Stimulated activated CD8-positive, alpha-beta memory T cell treated with anti-CD3 and anti-CD28 coated beads, Interleukin-15, amount 100 ng/mL, for 1 hour (primary cell): Measurements from ENCODE around the gene ATP6V0A1.
"Not testable (repeated sequence)": the region's sequence is repeated elsewhere in the genome, so short reads cannot be mapped to it uniquely, and the experiment has no call there.

ENCODE experiments used
- DNase-seq: peaks from one replicate; pipeline ENCODE4 v3.0.0-alpha.2; 2020; ENCODE audit warnings: low read depth

ATP6V0A1 gene

GRCh38 chr17:42519546-42520491 lies 61.1 kb downstream of the ATP6V0A1 start:
- DNase-seq: no peak

GRCh38 chr17:42520540-42520951 lies 61.9 kb downstream of the ATP6V0A1 start:
- DNase-seq: no peak

DNA sequence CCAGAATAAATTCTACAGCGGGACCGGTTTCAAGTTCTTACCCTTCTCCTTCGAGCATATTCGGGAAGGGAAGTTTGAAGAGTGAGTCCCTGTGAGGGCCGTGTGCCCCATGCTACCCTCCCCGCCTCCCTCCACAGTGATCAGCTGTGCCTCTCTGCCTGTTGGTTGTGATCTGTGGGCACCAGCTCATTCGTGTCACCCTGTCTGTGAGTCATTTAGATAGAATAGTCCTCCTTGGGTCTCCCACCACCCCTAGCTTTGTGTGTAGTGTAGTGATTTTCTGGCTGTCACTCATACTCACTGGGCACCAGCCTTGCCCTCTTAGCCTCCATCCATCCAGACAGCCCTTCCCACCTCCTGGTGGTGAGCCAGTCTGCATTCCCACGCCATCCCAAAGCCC lies 62.4 kb downstream of the ATP6V0A1 start:
- DNase-seq: no peak

DNA sequence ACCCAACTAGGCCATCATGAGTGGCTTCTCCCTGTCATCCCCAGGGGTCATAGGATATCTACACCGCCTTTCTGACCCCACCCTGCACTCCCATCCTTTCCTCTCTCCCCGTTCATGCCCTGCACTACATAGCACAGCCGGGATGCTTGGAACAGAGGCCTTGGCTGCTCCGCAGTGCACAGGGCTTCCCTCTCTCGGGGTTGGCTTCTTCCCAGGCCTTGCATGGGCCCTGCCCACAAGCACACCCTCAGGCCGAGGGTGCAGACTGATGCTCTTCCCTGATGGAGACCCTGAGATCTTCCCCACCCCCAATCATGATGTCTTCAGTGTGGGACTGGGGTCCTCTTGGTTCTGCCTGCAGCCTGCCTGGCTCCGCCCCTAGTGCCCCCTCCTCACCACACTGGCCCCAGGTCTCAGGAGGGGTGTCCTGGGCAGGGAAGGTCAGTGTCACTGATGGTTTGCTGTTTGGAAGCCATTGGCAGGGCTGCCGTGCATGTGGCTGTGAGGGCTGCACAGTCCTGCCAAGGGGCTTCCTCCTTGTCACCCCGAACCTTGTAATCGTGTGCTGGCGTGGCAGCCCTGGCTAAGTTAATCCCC lies 63.1 kb downstream of the ATP6V0A1 start:
- no peak for DNase-seq

DNA sequence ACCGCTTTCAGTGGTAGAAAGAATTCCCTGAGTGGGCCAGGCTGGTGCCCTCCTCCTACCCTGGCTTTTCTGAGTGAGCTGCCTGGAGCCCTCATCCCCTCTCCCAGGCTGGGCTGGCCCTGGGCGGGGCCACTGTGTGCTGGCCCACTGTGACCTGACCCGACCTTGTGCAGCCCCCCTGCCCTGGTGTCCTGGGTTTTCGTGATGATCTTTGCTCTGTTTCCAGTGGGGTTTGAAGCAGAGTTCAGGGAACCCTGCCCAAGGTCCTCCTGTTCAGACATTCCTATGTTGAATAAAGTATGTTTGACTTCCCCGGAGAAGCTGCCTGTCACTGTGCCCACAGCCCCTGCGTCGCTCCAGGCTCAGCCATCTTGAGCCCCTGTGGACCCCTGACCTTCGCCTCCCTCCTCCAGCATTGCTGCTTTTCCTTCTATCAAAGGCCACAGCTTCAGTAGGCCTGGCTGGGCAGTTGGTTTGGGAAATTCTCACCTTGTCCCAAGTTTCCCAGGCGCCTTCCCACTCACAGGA lies 63.6 kb downstream of the ATP6V0A1 start:
- DNase-seq: no peak

GRCh38 chr17:42522798-42523278 lies 64.2 kb downstream of the ATP6V0A1 start:
- no peak for DNase-seq

GRCh38 chr17:42525221-42525620 lies 66.5 kb downstream of the ATP6V0A1 start:
- DNase-seq: no peak

DNA sequence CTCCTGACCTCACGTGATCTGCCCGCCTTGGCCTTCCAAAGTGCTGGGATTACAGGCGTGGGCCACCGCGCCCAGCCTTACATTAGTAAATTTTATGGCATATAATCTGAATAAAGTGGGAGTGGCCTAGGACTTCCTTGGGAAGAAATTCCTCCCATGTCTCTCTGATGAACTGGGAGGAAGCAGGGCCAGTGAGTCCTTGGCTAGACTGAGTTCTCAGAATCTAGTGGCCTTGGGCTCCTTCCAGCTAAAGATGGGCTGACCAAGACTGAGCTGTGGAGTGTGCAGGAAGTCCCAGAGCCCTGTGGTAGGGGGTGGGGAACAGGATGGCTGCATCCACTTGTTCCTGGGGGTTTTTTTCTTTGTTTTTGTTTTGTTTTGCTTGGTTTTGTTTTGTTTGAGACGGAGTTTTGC lies 67.4 kb downstream of the ATP6V0A1 start:
- DNase-seq: no peak

DNA sequence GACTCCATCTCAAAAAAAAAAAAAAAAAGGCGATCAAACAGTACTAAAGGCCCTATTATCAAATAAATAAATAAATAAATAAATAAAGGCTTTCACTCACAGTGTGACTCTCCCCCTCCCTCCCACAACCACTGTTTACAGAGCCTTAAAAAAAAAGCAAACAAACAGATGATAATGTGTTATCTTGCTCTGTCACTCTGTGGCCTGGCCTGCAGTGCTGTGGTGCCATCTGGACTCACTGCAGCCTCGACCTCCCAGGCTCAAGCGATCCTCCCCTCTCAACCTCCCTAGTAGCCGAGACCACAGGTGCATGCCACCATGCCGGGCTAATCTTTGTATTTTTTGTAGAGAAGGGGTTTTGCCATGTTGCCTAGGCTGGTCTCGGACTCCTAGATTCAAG lies 69.3 kb downstream of the ATP6V0A1 start:
- DNase-seq: no peak

GRCh38 chr17:42529061-42529460 lies 70.4 kb downstream of the ATP6V0A1 start:
- no peak for DNase-seq

DNA sequence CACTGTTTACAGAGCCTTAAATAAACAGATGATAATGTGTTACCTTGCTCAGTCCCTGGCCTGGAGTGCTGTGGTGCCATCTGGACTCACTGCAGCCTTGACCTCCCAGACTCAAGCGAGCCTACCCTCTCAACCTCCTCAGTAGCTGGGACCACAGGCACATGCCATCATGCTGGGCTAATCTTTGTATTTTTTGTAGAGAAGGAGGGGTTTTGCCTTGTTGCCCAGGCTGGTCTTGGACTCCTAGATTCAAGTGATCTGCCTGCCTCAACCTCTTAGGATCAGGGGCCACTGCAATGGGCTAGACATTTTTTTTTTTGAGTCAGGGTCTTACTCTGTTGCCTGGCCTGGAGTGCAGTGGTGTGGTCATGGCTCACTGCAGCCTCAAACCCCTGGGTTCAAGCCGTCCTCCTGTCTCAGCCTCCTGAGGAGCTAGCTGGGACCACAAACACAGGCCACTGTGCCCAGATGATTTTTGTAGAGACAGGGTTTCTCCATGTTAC lies 72.3 kb downstream of the ATP6V0A1 start:
- DNase-seq: no peak

DNA sequence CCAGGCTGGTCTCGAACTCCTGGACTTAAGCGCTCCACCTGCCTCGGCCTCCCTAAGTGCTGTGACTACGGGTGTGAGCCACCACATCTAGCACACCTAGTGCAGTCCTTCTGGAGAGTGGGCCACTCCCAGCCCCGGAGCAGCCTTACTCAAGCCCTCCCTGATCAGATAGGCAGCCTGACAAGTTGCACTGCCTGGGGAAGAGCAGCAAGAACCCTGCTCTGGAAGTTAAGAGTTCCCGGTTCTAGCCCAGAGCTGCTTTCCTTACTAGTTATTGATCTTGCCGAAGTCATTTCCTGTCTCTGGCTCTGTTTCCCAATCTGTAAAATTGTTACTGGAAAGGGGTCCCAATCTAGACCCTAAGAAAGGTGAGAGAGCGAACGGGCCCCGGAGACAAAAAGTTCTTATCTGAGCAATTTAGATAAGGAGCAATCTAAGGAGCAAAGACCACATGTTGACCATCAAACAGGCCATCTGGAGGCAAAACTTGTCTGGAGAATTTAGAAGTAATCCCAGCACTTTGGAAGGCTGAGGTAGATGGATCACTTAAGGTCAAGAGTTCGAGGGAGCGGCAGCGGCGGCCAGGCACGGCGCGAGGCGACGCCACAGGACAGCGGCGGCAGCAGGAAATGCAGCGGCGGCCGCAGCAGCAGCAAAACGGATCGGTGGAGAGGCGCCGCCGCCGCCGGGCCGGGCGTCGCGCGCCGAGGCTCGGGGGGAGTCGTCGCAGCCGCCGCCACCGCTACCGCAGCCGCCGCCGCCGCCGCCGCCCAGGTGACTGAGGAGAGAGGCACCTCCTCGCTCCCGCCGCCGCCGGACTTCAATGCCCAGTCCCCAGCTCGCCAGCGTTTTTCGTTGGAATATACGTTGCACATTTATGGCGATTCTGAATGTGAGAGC lies 73.0 kb downstream of the ATP6V0A1 start:
- DNase-seq: no peak

GRCh38 chr17:42535155-42536047 lies 76.7 kb downstream of the ATP6V0A1 start:
- no peak for DNase-seq

- peak; percentile 63 for DNase-seq
Observed at GRCh38 chr17:42536048-42536371, 77.3 kb downstream of the ATP6V0A1 start, which contains the start of gene NAGLU. Gene NAGLU, plus strand, starts transcription at chr17:42536241. Its CDS starts 32 bp downstream, at chr17:42536273.

- no peak for DNase-seq
Observed at GRCh38 chr17:42536372-42537155, 77.9 kb downstream of the ATP6V0A1 start.

DNA sequence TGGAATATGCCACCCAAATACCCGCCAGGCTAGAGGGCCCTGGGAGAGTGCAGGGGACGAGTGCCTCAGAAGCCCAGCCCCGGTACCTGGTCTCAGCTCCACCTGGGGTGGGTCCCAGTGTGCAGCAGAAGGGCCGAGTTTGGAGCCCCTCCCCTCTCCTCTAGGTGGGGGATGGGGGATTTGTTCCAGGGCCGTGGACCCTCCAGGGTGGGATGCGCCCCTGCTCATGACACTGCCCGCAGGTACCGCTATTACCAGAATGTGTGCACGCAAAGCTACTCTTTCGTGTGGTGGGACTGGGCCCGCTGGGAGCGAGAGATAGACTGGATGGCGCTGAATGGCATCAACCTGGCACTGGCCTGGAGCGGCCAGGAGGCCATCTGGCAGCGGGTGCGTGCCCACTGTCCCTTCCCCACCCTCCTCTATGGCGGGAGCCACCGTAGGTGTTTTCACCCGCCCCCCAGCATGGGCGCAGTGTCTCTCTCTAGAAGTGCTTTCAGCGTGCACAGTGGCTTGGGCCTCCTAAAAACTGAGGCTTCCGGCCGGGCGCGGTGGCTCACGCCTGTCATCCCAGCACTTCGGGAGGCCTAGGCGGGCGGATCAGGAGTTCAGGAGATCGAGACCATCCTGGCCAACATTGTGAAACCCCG lies 78.6 kb downstream of the ATP6V0A1 start:
- no peak for DNase-seq

- no peak for DNase-seq
Observed at GRCh38 chr17:42537826-42538451, 79.3 kb downstream of the ATP6V0A1 start.

DNA sequence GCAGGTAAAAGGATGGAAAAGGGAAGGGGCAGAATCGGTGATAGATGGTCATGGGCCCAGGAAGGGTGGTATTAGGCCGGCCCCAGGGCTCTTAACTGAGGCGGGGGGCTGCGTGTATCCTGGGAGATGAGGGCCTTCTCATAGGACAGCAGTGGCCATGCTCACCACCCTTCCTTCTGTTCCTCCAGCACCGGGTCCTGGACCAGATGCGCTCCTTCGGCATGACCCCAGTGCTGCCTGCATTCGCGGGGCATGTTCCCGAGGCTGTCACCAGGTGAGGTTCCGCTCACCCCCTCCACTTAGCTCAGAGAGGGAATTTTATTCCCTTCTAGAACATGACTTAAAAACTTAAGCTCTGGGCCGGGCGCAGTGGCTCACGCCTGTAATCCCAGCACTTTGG lies 79.8 kb downstream of the ATP6V0A1 start:
- no peak for DNase-seq

DNA sequence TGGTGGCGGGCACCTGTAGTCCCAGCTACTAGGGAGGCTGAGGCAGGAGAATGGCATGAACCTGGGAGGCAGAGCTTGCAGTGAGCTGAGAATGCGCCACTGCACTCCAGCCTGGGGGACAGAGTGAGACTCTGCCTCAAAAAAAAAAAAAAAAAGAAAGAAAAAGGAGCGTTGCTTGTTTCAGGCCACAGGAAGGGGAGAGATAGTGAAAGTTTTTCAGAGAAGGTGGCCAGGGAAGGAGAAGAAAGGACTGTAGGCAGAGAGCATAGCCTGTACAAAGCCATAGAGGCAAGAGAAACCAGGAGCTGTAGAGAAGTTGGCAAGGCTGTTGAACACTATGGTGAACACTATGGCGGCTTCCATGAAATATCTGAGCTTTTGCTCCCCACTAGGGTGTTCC lies 81.9 kb downstream of the ATP6V0A1 start:
- not testable (repeated sequence) for DNase-seq
